RPMI7951 (cell line): ENCODE results near the gene SLC7A8. TPM values are rescaled to one million over a fixed set of nuclear protein-coding genes. Genes with fewer than 3 reads are reported as not detected.
A peak's percentile ranks its signal among the peaks of the same experiment; 100 is the strongest.

Experiments used
- DNase-seq: peaks from one replicate; pipeline ENCODE4 v3.0.0-alpha.2; 2012; ENCODE audit warnings: low read depth
- total RNA-seq: library from RNA; depleted of rRNA; stranded (reverse); fragments of >200 nt; shearing (Covaris generic); gene quantifications from 2 replicates; pipeline ENCODE4 v1.2.3, GENCODE V29; 2014

The SLC7A8 gene
- total RNA-seq, 1 experiment from 2014 or later = 2.8 TPM

DNA sequence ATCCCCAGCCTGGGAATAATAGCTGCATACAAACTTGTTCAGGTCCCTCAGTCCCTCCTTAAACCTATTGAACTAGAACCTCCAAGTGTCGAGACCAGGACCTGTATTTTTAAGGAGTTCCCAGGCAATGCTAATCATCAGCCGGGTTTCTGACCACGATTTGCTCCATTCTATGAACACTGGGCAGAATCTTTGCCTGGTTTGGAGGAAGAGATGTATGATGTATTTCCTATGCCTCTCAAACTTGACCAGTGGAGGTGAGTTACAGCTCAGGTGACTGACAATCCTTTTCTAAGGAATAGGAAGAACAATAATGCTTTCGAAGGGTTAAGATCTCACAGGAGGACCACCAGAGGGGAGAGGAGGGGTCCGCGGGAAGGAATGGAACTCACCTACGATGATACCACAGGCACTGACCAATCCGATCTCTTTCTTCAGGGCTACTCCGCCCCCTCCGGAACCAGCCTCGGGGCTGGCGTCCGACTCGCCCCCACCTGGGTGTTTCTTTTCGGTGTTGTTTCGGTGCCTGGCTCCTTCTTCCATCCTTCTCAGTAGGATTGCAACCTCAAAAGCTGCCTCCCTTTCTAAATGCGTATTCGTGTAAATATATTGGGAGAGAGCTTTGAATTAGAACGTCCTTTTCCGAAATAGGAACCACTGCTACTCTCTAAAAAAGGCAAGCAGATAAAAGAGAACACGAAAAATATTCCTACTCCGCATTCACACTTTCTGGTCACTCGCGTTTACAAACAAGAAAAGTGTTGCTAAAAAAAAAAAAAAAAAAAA, 895 bp downstream of the SLC7A8 start:
- DNase-seq = no peak

DNA sequence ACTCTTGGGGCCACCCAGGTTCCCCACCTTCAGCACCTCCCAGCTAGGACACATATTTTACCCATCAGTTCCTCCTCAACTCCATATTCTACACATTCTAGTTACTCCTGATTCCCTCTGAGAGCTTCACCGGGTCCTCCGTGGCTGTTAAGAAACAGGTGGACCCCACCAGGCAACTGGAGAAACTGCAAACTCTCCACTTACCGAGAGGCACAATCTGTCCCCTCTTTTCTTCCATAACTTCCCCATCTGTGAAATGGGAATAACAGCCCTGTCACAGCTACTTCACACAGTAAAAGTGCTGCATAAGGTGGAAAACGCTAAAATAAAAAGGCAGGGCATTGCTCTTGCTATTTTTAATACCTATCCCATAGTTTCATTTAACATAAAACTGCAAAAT, 1.5 kb downstream of the SLC7A8 start:
- no peak for DNase-seq

DNA sequence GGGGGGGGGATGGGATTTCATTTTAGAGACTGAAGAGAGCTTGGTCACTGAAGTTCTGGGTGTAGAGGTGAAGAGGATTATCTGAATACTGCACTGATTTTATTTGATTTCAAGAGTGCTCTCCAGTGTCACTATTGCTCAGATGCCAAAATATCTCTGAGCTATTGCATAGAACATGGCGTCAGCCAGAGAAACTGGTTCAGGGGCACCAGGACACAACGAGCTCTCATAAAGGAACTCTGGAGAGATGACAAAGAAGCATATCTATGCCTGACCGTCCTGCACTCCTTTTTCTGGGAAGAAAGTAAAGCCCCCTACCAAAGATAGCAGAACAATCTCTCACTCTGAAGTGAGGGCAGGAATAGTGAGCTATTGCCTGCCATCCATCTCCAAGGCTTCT, 2.0 kb downstream of the SLC7A8 start:
- no peak for DNase-seq

DNA sequence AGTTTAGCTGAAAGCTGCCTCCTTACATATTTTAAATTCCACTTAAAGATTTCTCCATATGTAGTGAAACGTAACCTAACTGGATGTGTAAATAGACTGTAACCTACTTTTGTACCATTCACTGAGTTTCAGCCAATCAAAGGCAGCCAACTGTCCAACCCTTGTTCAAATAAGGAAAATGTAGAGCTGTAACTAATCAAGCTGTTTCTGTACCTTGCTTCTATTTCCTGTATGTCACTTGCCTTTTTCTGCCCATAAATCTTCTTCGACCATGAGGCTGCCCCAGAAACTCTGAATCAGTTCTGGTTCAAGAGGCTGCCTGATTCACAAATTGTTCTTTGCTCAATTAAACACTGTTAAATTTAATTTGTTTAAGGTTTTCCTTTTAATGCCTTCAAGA, 6.3 kb downstream of the SLC7A8 start:
- no peak for DNase-seq

DNA sequence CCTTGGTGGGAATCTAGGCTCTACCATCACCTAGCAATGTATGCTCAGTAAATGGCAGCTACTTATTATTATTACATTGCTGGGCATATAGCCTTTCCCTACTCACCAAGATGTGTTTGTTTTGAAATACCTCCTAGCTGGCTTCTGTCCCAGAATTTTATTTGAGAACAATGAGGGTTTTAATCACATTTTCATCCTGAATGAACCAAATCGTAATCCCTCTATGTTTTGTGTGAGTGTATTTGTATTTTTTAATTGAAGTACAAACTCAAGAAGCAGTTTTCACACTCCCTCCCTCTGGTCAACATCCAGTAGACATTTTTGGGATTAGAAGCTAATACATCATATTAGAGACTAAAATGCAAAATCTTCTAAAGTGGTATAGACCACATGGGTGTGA, 7.6 kb downstream of the SLC7A8 start:
- no peak for DNase-seq

DNA sequence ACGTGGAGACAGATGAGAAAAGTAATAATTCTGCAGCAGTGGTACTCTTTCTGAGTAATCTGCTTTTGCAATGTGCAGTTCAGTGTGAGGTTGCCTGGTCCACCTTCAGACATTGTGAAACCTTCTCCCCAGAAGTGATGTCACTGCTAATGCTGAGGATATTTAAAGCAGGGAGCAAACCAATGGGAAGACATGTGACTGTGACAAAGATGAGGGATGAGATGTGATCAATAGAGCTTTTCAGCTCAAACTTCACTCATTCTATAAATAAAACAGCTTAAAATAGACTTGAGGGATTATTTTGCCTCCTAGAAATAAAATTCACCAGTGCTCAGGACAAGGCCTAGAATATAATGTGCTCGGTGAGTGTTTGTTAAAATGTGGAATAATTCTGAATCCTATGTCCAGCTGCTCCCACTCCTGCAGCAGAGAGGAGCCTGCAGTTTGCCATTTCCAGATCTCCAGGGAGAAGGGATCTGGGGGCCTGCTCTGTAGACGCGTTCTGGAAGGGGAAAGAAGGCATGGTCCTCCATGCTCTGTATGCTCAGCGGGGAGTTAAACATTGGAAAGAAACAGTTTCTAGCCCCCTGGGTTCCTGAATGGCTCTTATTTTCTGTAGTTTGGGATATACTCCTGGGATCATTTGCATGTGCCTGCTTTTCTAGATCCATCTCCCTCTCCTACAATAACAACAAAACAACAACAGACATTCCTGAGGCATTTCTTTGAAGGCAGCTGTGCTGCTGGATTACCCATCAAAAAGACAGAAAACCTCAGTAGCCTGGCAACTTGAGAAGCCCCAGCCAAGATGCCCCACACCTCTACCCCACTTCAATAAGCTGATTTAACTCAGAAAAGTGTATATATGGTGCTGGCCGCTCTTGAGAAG, 8.9 kb downstream of the SLC7A8 start:
- no peak for DNase-seq

DNA sequence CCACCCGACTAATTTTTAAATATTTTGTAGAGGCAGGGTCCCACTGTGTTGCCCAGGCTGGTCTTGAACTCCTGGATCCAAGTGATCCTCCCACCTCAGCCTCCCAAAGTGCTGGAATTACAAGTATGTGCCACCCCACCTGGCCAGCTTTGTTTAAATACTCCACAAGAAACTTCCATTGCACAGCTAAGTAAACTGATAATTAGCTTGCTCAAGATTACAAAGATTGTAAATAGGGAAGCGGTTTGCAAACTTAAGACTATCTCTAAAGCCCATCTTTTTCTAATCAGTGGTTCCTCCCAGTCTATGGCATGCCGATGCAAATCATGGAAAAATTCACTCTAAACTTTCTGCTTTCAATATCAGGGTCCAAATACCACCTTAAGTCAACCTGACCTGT, 9.7 kb downstream of the SLC7A8 start:
- no peak for DNase-seq

DNA sequence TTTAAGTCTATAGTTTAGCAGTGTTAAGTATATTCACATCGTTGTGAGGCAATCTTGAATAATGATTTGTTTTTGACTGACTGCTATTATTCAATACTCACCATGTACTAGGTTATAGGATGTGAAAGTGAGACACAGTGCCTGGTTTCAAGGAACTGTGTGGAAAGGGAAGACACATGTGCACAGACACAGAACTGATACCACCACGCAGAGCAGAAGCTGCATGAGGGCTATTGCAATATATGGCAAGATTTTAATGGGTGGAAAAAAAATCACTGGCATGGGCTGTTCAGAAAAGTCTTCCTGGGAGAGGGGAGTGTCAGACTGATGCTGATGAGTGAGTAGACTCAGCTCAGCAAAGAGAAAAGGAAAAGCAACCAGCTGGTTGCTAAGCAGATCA, 10.4 kb downstream of the SLC7A8 start:
- DNase-seq = no peak

DNA sequence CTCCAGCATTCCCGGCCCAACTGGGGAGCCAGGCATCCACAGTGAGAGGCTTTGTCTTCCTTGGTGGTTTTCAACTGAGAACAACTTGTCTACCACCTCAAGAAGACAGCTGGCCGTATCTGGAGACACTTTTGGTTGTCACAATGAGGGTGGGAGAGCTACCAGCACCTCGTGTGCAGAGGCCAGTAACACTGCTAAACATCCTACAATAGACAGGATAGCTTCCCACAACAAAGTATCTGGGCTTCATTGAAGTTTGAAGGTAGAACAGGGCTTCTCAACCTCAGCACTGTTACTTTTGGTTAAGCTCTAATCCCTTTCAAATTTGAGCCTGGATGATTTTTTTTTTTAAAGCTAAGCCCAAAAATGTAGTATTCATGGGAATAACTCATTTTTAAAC, 10.9 kb downstream of the SLC7A8 start:
- DNase-seq = no peak

DNA sequence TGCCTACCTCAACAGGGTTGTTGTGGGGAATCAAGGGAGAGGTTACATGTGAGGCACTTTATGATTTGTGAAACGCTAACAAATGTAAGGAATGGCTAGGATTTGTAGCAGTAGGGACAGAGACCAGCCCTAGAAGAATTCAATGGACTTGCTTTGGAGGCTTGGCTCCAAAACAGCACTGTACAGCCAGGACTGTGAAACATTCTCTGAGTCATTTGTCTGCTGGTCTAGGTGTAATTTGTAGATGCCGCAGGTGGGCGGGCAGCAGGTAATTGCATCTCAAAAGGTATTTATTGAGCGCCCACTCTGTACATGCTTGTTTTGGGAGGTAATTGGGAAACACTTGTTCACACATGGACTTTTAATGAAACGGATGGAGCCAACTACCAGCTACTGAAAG, 11.4 kb downstream of the SLC7A8 start:
- no peak for DNase-seq

DNA sequence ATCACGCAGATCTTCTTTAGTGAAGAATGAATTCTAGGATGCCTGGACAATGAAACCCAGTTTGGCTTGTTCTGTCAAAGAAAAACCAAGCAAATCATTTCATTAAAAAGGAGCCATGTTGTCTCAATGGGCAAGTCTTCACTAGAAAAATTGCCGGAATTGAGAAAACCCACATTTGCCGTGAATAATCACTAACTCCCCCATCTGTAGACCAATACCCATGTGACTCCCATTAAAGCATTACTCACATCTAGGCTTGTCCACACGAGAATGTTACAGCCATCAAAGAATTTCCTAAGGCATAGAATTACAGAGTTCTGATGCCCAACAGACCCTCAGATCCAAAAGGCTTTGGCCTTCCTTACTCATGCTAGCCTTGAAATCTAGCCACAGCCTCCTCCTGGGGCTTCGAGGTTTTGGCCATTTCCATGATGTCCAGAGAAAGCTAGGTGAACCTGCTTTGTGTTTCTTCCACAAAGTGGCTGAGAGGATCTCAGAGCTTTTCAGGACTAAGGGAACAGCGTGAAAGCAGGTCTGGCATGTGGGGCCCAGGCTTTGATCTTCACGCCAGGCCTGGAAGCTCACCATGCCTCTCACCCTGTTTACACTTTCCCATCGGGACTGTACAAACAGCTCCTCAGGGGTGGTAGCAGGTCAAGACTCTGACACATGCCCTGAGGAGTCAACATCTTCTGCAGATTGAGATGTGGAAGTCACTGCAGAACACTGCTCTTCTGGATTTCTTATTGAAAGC, 12.1 kb downstream of the SLC7A8 start:
- peak; percentile 75 for DNase-seq

DNA sequence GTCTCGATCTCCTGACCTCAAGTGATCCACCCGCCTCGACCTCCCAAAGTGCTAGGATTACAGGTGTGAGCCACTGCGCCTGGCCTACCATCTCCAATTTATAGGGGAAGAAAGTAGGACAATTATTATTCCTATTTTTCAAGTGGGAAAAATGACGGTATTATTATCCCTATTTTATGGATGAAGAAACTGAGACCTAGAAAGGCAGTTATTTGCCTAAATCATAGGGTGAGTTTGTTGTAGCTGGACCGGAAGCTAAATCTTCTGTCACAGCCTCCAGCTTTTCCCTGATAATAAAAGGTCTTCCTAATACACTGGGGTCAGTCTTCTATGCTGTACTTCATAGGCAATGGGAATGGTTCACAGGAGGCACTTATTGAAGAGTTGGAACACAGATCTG, 13.8 kb downstream of the SLC7A8 start:
- no peak for DNase-seq

DNA sequence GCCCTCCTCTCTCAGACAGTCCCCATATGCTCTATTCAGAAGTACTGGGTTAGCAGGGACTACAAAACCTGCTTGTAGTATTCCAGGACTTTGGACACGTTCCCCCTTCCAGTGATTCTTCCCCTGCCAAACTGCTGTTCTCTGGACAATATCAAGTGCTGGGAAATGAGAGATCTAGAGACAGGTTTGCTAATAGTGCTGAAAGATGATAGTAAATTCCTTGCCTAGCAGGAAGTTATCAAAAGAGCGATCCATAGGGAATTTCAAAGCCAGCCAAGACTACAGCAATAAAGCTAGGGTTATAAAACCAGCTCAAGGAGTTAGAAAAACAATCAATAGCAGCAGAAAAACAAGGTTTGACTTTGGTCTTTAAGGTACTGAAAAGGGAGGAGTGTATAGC, 15.2 kb downstream of the SLC7A8 start:
- no peak for DNase-seq

DNA sequence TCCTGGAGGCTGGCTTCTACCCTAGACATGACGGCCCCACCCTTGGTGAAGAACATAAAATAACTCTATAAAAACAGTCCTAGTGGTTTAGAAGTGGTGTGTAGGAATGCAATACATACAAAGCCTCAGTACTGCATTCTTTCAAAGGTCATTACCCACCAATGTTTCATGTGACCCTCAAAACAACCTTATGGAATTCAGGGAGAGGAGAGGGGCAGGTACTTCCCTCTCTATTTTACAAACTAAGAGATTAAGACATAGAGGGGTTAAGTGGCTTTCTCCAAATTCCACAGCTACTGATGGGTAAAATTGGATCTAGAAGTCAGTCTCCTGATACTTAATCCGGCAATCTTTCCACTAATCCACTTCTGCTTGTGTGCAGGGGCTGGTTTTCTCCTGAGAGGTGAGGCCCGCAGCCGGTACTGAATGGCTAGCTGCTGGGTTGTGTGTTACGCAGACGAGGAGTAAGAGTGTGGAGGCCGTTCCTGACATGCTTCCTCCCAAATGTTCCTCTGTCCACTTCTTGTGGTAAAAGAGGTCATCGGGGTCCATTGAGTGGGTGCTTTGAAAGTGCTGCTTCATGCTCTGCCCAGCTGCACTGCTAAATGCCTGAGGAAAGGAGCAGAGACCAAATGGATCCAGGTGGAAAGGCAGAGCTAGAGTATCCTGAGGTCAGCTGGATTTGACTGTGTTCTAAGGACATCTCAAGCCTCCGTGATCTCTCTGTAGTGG, 16.2 kb downstream of the SLC7A8 start:
- no peak for DNase-seq

DNA sequence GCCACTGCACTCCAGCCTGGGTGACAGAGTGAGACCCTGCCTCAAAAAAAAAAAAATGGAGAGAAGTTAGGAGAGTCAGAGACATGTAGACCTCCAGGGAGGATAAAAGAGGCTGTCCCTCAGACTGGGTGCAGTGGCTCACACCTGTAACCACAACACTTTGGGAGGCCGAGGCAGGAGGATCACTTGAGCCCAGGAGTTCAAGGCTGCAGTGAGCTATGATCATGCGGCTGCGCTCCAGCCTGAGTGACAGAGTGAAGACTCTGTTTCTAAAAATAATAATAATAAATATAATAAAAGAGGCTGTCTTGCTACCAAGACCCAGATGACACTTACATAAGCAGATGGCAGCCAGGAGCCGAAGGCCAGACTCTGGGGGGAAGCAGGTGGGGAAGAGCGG, 18.5 kb downstream of the SLC7A8 start:
- DNase-seq = no peak

DNA sequence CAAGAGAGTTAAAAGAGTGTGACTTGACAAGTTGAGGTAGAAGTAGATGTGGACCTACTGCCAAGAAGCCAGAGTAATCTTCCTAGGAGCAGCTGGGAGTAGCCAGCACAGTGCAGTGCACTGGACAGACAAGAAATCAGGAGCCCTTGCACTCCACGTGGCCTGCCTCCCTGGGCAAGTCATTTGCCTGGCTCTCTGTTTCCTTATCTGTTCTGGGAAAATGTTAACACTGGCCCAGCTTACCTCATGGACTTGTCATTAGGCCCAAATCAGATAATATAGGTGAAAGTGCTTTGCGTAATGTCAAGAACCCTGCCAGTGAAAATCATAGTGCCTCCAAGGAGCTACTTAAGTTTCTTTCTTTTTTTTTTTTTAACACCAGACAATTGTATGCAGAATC, 19.2 kb downstream of the SLC7A8 start:
- DNase-seq = no peak

DNA sequence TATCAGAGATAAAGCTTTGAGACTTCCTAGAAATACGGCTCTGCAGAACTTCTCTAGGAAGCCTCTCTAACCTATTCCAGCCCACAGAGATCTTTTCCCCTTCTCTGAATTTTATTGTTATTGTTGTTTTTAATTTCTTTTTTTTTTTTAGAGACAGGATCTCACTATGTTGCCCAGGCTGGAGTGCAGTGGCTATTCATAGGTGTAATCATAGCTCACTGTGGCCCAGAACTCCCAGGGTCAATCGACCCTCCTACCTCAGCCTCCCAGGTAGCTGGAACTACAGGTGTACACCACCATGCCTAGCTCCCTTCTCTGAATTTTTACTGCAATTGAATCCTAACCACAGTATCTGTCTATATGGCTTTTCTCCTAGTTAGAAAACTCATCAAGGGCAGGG, 19.6 kb downstream of the SLC7A8 start:
- DNase-seq = no peak

DNA sequence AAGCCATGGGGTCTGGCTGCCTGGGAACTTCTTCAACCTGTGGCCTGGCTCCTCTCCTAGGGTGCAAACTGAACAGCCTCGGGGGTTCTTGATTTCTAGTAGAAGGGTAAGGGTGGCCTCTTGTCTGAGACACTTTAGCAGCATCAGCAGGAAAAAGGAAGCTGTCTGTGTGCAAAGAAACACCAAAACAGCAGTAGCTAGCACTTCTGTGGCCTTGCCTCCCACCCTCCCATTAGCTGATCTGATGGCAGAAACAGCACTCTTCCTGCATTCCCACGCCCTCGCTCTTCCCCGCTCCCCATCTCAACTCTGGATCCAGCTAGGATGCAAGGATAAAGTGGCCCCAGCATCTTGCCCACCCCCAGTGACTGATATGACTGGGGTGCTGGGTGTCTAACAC, 20.7 kb downstream of the SLC7A8 start:
- DNase-seq = no peak

DNA sequence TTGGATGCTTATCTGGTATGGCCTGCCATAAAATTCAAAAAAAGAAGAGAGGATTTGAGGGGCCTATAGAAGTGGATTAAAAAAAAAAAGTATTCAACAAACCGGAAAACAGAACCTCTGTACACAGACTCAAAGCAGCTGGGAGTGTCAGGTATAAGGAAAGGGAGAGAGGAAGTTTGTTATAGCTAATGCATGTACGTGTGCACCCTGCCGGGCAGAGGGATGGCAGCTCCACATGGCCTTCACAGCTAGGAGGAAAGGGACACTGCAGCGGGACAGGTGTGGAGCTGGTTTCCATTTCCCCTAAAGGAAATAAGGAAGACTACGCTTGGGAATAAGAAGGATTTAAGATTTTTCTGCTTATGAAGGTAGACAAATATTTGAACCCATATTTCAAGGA, 21.5 kb downstream of the SLC7A8 start:
- DNase-seq = no peak

DNA sequence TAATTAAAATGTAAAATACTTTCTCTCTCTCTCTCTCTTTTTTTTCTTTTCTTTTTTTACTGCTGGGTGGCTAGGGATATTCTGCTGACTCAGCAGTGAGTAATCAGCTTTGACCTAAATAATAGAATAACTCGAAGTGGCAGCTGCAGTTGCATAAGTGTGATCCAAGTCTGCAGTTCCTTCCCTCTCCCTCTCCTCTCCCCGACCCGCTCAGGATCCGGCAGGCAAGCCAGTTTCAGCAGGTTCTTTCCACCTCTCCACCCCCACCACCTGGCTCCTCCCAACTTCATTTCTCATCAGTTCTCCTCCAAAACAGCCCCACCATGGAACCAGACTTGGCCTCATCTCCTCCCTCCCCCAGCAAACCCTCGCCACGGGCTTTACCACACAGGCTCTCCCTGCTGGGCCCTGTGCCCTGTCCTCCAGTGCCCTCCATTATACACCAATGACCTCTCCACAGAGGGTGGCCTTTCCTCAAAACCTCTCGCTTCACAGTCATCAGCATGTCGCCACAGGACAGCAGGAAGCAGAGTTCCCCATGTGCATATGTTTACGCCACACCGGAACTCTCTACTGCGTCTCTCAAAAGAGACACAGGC, 22.4 kb downstream of the SLC7A8 start:
- peak; percentile 57 for DNase-seq

DNA sequence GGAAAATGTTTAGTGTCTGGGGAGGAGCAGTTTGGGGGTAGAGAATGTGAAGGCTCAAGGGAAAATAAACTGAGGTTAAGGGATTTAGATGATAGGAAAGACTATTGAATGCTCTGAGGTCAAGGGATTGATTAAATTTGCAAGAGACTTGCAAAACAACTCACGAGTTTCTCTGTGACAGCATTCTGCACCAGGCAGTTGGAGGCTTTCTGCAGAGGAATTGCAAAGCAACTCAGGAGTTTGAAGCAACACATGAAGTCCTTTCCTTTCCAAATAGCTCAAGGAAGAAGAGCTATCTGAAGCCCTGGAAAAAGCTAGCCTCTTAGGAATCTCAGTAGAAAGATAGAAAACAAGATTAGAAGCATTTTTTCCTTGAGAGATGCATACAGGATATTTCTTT, 23.9 kb downstream of the SLC7A8 start:
- no peak for DNase-seq
